GM08714 (cell line): ENCODE results near the gene DLG2.

Experiments used
- H3K4me3 ChIP-seq: fragments of 200-500 bp; sonication (Bioruptor generic); 2 replicates; pipeline ENCODE4 v1.5.1; 2014; ENCODE audit warnings: mild to moderate bottlenecking, low read length, inconsistent platforms
- ZNF274 ChIP-seq: IDR thresholded peaks from 2 replicates; pipeline ENCODE4 v1.6.1; 2012; ENCODE audit warnings: mild to moderate bottlenecking, low read depth, low read length

Gene DLG2

DNA sequence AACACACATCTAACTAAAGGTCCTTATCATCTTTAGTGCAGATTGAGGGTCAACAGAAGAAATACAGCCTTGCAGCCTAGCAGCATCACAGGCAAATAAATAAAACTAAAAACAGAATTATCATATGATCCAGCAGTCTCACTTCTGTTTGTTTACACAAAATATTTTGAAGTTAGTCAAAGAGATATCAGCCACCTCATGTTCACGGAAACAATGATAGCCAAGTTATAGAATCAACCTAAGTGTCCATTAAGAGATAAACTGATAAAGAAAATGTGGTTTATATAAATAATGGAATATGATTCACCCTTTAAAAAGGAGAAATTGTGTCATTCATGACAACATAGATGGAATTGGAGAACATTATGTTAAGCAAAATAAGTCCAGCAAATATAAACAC lies 1602.9 kb downstream of the DLG2 start:
- no peak for TF ChIP-seq ZNF274
- no peak overlapping the region for H3K4me3 ChIP-seq

DNA sequence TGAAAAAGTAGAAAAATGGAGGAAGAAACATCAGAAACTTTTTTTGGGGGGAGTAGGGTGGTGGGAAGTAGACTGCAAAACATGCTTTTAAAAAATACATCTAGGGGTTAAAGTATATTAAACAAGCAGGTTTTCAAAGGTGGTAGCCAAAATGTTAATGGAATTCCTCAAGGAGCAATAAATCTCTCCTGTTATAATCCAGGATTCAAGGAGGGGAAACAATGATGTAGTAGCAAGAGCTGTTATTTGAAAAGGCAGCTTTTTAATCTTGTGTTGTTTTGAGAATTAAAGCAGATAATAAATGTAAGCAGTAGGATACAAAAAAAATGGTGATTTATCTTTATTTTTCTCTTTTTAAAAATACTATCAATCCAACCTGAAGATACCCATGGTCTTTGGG lies 1604.4 kb downstream of the DLG2 start:
- TF ChIP-seq ZNF274 = no peak
- H3K4me3 ChIP-seq = no peak overlapping the region

DNA sequence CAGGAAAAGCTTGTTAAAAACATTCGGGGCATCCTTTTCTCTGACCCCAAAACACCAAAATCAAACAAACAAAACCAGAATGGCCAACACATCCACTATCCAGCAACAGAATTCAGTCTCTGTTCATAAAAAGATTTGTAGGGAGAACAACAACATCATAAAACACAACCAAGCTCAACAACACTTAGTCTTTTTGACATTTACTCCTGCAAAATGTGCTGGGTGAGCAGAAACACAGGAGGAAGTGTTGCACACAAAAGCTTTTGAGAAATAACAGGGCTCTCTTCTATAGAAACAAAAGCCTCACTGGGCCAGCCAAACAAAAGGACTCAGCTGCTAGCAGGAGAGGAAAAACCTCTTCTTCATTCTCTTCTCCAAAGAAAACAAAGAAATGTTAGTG lies 1604.9 kb downstream of the DLG2 start:
- H3K4me3 ChIP-seq = no peak overlapping the region
- no peak for TF ChIP-seq ZNF274

GRCh38 chr11:84021291-84021690 lies 1605.9 kb downstream of the DLG2 start:
- H3K4me3 ChIP-seq = no peak overlapping the region
- TF ChIP-seq ZNF274 = no peak

DNA sequence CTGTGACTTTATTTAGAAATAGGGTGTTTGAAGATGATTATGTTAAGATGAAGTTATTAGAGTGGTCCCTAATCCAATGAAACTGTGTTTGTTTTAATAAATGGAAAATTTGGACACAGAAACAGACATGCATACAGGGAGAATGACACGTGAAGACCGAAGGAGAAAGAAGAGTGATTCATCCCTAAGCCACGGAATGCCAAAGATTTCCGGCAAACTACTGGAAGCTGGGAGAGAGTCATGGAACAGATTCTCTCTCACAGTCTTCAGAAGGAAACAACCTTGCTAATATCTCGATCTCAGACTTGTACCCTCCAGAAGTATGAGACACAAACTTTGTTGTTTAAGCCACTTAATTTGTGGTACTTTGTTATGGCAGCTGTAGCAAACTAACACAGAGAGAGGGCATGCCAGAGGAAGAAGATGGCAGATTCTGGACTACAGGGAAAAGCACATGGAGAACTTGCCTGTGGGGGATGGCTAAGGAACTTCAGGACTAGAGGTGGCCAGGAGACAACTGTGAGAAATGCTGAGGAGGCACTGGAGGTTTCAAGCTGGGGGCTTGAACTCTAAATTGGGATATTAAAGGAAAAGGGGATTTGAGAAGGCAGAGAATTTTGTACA lies 1607.5 kb downstream of the DLG2 start:
- no peak for TF ChIP-seq ZNF274
- no peak overlapping the region for H3K4me3 ChIP-seq

DNA sequence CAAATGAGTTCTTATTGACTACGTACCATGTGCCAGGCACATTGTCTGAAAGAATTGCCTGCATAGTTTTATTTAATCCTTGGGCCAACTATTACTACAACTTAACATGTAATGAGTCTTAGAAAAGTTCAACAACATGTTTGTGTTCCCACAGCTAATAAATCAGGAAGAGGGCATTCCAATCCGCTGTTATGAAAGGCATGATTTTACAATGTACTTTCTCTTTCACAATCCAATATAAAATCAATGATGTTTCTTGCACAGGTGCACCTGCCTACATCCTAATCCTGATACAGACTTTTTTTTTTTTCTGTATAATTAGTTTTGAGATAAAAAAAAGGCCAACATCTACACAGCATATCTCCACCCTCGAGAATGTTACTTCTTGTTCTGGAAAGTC lies 1612.6 kb downstream of the DLG2 start:
- no peak for TF ChIP-seq ZNF274
- H3K4me3 ChIP-seq = no peak overlapping the region

DNA sequence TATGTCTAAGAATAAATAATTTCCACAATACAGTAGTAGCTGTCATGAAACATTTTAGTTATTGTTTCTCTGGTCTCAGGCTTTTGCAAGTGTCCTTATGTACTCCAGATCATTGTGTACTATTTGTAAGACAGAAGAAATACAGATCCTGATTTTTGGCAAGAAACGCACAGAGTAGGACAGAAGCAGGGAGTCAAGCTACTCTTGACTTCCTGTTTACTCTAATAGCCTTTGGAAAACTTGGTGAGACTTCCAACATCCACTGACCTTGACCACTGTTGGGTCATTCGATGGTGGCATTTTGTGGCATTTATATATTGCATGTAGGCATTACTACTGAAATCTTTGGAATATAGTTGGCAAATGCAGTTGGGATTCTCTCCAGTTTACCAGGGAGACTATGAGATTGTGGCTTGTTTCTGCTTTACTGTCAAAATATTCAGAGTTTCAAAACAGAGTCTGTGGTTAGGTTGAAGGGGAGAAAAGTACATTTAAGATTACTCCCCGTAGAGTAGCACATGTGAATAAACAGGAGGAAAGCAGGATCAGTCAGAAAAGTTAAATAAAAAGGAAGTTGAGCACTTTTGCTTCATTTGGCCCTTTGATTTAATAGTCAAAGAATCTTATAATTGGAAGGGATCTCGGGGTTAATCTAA lies 1614.8 kb downstream of the DLG2 start:
- no peak for TF ChIP-seq ZNF274
- no peak overlapping the region for H3K4me3 ChIP-seq

- no peak overlapping the region for H3K4me3 ChIP-seq
- TF ChIP-seq ZNF274 = no peak
Measured at GRCh38 chr11:84003181-84003580, 1624.0 kb downstream of the DLG2 start.

- TF ChIP-seq ZNF274 = no peak
- no peak overlapping the region for H3K4me3 ChIP-seq
Measured at GRCh38 chr11:83998921-83999320, 1628.2 kb downstream of the DLG2 start.

GRCh38 chr11:83990160-83990733 lies 1636.9 kb downstream of the DLG2 start:
- no peak overlapping the region for H3K4me3 ChIP-seq
- TF ChIP-seq ZNF274 = no peak

- H3K4me3 ChIP-seq = no peak overlapping the region
- no peak for TF ChIP-seq ZNF274
Measured at GRCh38 chr11:83982825-83983224, 1644.3 kb downstream of the DLG2 start.

- no peak overlapping the region for H3K4me3 ChIP-seq
- no peak for TF ChIP-seq ZNF274
Measured at GRCh38 chr11:83979593-83979992, 1647.6 kb downstream of the DLG2 start.

- TF ChIP-seq ZNF274 = no peak
- no peak overlapping the region for H3K4me3 ChIP-seq
Measured at GRCh38 chr11:83978942-83979341, 1648.2 kb downstream of the DLG2 start.

DNA sequence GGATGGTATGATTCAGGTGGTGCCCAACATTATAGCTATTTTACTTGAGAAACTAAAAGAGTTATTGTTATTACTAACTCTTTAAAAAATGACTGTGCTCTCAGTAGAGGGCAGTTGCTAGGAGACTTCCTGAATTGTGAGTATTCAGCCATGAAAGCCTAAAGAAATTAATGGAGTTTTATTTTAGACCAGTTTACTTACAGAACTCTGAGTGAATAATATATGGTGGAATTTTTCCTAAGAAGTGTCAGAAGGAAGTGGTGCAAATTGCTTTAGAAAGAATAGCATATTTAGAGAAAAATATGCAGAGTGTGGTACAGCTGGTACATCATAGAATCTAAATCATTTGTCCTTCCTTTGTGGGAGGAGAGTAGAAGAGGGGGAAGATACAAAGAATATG lies 1651.1 kb downstream of the DLG2 start:
- TF ChIP-seq ZNF274 = no peak
- no peak overlapping the region for H3K4me3 ChIP-seq

DNA sequence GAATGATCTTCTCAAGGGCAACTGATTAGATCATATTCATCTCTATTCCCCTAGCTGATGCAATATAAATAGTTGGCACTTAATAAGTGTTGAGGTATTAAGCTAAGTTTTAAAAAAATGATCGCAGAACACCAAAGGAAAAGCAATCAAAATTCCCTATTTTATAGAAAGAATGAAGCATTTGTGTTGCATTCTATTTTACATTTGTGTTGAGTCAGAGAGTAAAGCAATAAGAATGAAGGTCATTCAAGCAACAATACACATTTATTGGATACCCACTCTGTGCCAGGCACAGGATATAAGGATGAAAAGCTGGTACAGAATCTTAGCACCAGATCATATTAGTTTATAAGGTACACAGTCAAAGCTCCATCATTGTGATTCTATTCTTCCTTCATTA lies 1654.6 kb downstream of the DLG2 start:
- no peak for TF ChIP-seq ZNF274
- H3K4me3 ChIP-seq = no peak overlapping the region
